LNCaP clone FGC (cell line): ENCODE measurements around the gene PCDH9.

Source experiments
- DNase-seq: peaks from one replicate; pipeline ENCODE4 v3.0.0-alpha.2; 2011; ENCODE audit warnings: low read depth
- H3K4me3 ChIP-seq: 2 replicates; pipeline ENCODE4 v1.5.1; 2011; ENCODE audit warnings: mild to moderate bottlenecking, low read depth, low read length, control low read depth
- TF ChIP-seq, protein P1 (sequence below): IDR thresholded peaks from 2 replicates; pipeline ENCODE4 v1.5.1; 2012; ENCODE audit warnings: mild to moderate bottlenecking; ENCODE audit not compliant: control insufficient read depth, insufficient read depth; ENCODE audit errors: extremely low read depth

Gene PCDH9

DNA sequence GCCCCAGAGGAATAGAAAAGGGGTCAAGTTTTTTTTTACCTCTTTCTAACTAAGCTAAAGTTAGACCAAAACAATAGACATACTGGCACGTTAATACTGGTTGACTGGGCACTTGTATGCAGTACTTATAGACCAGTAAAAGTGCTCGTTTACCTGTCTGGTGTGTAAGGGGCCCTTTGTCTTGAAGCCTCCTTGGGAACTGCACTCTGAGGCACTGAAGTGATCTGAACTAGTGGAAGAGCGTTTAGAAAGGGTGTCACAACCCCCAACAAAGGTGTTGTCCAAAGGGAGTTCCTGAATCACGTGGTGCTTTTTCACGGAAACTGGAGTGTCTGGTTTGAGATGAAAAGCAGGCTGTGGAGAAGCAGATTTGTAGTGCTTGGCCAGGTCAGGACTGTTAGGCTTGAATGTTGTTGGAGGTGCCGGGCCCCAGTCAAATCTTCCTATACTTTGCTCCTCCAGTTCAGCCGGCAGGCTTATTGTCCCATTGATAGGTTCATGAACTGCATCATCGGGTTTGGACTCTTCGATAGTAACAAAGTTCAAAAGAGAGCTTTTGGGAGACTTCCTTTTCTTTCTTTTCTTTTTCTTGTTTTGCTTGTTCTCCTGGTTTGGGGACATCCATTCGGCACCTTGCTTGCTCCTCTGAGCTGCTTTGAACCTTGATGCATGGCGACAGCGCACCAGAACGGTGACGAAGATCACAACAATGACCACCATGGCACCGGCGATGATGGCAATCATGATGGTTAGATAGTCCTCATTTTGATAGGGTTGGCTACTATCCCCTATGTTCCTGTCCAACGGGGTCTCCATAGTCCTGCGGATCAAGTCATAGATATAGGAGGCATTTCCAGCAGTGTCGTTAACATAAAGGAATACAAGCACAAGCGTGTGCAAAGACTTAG lies 4.6 kb downstream of the PCDH9 start:
- no peak for DNase-seq
- TF ChIP-seq, protein P1, sequence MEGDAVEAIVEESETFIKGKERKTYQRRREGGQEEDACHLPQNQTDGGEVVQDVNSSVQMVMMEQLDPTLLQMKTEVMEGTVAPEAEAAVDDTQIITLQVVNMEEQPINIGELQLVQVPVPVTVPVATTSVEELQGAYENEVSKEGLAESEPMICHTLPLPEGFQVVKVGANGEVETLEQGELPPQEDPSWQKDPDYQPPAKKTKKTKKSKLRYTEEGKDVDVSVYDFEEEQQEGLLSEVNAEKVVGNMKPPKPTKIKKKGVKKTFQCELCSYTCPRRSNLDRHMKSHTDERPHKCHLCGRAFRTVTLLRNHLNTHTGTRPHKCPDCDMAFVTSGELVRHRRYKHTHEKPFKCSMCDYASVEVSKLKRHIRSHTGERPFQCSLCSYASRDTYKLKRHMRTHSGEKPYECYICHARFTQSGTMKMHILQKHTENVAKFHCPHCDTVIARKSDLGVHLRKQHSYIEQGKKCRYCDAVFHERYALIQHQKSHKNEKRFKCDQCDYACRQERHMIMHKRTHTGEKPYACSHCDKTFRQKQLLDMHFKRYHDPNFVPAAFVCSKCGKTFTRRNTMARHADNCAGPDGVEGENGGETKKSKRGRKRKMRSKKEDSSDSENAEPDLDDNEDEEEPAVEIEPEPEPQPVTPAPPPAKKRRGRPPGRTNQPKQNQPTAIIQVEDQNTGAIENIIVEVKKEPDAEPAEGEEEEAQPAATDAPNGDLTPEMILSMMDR: no peak
- no peak overlapping the region for H3K4me3 ChIP-seq

DNA sequence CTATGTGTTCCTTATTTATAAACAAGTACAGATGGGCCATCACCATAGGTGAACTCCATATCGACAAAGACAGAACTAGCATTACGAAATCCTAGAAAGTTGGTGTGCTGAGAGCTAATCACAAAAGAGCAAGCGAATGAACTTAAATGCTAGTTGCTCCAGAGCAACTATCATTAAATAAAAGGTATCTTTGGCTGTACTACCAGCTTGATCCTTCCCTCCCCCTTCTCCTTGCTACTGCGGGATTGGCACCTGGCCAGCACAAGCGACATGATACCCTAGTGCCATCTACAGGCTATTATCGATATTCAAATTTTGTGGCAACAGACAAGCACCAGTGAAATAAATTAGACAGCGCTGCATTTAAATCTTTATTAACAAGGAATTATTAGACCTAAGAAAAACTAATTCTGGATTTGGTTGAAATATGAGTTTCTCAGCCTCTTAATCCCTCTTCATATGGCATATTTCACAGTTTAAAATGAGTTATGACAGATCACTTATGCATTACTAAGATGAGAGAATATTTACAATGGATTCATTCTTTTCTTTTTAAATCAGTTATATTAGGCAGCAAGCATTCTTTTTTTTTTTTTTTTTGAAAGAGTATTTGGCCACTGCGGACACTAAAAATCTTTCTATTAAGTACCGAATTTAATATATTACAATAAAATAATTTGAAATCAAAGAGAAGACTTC lies 5.8 kb downstream of the PCDH9 start:
- TF ChIP-seq, protein P1: peak; percentile 71
- DNase-seq: peak; percentile 56
- H3K4me3 ChIP-seq: no peak overlapping the region

DNA sequence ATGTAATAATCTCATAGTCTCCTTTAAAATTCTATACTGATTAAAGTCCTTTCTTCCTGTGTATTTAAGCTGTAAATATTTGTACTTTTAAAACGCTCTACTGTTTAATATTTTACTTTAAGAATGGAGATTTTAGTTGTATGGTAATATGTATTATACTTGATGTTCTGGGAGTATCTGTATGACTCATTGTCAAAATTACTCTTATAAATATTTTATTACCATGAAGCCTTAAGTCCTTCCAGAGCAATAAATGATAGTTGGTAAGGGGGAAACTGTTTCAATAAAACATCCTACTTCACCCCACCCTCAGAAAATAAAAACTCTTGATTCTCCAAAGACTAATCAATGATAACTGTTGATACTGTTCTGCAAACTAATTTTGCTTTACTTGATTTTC lies 6.4 kb downstream of the PCDH9 start:
- no peak overlapping the region for H3K4me3 ChIP-seq
- TF ChIP-seq, protein P1: no peak
- no peak for DNase-seq

DNA sequence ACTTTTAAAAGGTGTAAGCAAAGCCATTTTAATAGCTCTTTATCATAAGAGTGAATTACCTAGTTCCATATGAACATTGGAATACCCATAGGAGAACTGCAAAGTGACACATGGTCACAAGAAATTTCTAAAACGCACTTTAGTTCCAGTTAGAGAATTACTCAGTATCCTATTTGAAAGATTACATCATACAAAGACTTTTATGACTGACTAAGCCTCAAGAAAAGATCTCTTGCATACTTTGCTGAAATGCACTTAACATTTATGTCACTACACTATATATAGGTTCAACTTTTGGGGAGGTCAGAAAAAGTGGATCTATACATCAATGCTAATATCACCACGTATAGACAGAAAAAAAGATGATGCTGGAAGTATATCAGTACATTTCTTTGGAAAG lies 7.1 kb downstream of the PCDH9 start:
- TF ChIP-seq, protein P1: no peak
- DNase-seq: no peak
- no peak overlapping the region for H3K4me3 ChIP-seq

DNA sequence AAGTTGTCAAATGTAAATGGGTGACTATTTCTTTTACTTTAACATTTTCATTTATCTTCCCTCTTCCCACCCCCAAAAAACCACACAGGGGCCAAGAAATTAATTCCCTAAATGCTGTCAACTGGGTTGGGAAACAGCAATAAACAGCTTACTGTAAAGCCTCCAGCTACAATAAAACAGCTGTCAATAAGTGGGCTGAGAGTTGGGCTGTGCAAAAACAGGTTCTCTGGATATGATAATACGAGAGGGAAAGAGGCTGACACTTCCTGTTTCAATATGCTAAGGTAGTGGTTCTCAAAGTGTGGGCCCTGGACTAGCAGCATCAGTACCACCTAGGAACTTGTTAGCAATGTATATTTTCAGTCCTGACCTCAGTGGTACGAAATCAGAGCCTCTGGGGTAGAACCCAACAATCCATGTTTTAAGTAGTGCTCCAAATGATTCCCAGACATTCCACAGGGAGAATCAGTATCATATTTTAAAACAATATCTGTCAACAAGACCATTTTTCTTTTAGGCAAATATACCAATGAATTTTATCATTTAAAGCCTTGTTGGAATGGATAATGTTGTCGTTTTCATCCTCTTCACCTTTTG lies 8.4 kb downstream of the PCDH9 start:
- no peak for DNase-seq
- H3K4me3 ChIP-seq: no peak overlapping the region
- TF ChIP-seq, protein P1: no peak

DNA sequence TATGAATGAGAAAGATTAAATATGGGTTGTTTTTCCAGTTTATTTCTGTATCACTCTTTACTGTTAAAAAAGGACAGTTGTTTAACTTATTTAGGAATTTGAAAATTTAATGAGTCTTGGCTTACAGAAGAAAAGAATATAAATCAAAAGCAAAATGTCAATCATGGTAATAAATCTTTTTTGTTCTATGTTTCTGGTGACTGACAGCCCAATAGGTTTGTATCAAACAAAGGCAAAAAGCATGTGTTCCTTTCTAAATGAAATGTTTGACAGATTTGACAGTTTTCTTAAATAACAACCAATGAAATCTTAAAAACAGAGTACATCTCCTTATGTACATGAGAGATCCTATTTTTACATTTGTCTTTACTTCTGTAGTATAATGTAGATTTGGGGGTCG lies 11.0 kb downstream of the PCDH9 start:
- TF ChIP-seq, protein P1: no peak
- no peak for DNase-seq
- H3K4me3 ChIP-seq: no peak overlapping the region
